ENCODE results near the gene RPL23. TPM values are rescaled to one million over a fixed set of nuclear protein-coding genes. Genes with fewer than 3 reads are reported as not detected.

Gene RPL23
- total RNA-seq, 1 experiment from 2014 or later = 1,631 TPM

Small RNA genes within 50 kb of the gene (microRNA-seq; reads per million reads assigned to microRNA genes)
- 1.2 reads per million for gene MIR4727 (ENCODE audit: borderline number of aligned reads)

Other genes with a start within 250 kb of the RPL23 start
- gene SRCIN1, start 247.8 kb downstream of the RPL23 start, total RNA-seq (2021; ENCODE audit: unreplicated experiment) = 10.5 TPM
- gene EPOP, start 178.8 kb downstream of the RPL23 start, total RNA-seq (2021; ENCODE audit: unreplicated experiment) = 37.9 TPM
- 110 TPM for gene MLLT6, start 148.4 kb downstream of the RPL23 start, total RNA-seq (2021; ENCODE audit: unreplicated experiment)
- gene CISD3, start 123.4 kb downstream of the RPL23 start, total RNA-seq (2021; ENCODE audit: unreplicated experiment) = 50.2 TPM
- gene PCGF2, start 105.4 kb downstream of the RPL23 start, total RNA-seq (2021; ENCODE audit: unreplicated experiment) = 64.6 TPM
- 346 TPM for gene PSMB3, start 101.0 kb downstream of the RPL23 start, total RNA-seq (2021; ENCODE audit: unreplicated experiment)
- 40.3 TPM for gene PIP4K2B, start 54.2 kb downstream of the RPL23 start, total RNA-seq (2021; ENCODE audit: unreplicated experiment)
- 23.9 TPM for gene CWC25, start 28.4 kb downstream of the RPL23 start, total RNA-seq (2021; ENCODE audit: unreplicated experiment)
- 149 TPM for gene LASP1, start 16.3 kb upstream of the RPL23 start, total RNA-seq (2021; ENCODE audit: unreplicated experiment)
- gene FBXO47, start 113.7 kb upstream of the RPL23 start, total RNA-seq (2021; ENCODE audit: unreplicated experiment) = not detected